ENCODE data around the gene KLHDC8B.
A peak's percentile ranks its signal among the peaks of the same experiment; 100 is the strongest.
"Not testable (repeated sequence)": the region's sequence is repeated elsewhere in the genome, so short reads cannot be mapped to it uniquely, and the experiment has no call there.

The KLHDC8B gene

DNA sequence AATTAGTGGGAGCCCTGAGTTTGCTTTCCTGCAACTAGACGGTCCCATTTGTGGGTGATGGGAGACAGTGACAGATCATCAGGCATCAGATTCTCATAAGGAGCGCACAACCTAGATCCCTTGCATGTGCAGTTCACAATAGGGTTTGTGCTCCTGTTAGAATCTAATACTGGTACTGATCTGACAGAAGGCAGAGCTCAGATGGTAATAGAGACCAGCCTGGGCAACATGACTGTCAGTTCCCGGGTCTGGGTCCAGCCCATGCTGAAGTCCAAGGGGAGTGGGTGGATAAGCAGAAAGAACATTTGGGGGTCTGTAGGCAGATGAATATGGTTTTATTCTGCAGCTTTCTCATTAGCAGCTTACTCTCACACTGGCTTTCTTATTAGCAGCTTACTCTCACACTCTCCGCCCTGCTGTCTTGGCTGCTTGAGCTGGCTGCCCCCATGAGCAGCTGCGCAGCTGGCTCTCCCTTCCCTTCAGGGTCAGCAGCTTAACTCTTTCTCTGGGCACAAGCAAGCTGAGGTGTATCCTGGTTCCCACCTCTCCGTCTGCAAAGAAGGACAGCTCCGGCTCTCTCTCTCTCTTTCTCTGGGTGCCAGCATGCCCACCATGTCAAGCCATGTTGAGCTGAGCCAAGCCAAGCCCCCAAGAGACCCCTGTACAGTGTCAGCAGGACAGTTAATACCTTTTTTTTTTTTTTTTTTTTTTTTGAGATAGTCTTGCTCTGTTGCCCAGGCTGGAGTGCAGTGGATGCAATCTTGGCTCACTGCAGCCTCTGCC, 46.5 kb downstream of the KLHDC8B start:
- TF ChIP-seq CTCF (IDR thresholded peaks at IDR 0.05; ENCODE audit: low read depth, low read length) = no peak
- DNase-seq = peak; percentile 84
- peak overlapping the region; percentile 17; the same call in 1 of the 2 replicates for H3K4me3 ChIP-seq (ENCODE audit: low read depth, low read length)
- no peaks in the 10 kb centered on the region for H3K27me3 ChIP-seq (ENCODE audit: insufficient read depth, low read depth, severe bottlenecking)
- no peaks in the 10 kb centered on the region for H3K36me3 ChIP-seq
- H3K9me3 ChIP-seq (ENCODE audit: severe bottlenecking) = peaks cover 21% of the 10 kb centered on the region
- H3K27ac ChIP-seq = peak overlapping the region; percentile 70

- DNase-seq; H3K4me3 ChIP-seq (ENCODE audit: low read depth, low read length); H3K36me3 ChIP-seq; H3K27me3 ChIP-seq (ENCODE audit: insufficient read depth, low read depth, severe bottlenecking): not testable (repeated sequence)
- peaks cover 20% of the 10 kb centered on the region for H3K9me3 ChIP-seq (ENCODE audit: severe bottlenecking)
- peak overlapping the region; percentile 70 for H3K27ac ChIP-seq
These were observed 47.1 kb downstream of the KLHDC8B start for GRCh38 chr3:49218471-49218989.

DNA sequence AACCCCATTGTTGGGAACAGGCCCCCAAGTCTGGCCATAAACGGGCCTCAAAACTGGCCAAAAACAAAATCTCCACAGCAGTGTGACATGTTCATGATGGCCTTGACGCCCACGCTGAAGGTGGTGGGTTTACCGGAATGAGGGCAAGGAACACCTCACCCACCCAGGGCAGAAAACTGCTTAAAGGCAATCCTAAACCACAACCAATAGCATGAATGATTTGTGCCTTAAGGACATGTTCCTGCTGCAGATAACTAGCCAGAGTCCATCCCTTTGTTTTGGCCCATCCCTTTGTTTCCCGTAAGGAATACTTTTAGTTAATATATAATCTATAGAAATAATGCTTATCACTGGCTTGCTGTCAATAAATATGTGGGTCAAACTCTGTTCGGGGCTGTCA, 47.7 kb downstream of the KLHDC8B start:
- Histone ChIP-seq H3K27me3 (ENCODE audit: insufficient read depth, low read depth, severe bottlenecking) (no peaks in the 10 kb centered on the region), H3K36me3 (no peaks in the 10 kb centered on the region), H3K9me3 (ENCODE audit: severe bottlenecking) (peaks cover 14% of the 10 kb centered on the region), H3K4me3 (ENCODE audit: low read depth, low read length) (no peak overlapping the region), H3K27ac (no peak overlapping the region; the same call in 1 of the 2 replicates)
- no peak for DNase-seq
- TF ChIP-seq CTCF (IDR thresholded peaks at IDR 0.05; ENCODE audit: low read depth, low read length) = no peak

GRCh38 chr3:49220985-49221563, 49.7 kb downstream of the KLHDC8B start:
- not testable (repeated sequence) for DNase-seq; H3K27ac ChIP-seq; H3K36me3 ChIP-seq; H3K4me3 ChIP-seq (ENCODE audit: low read depth, low read length); H3K27me3 ChIP-seq (ENCODE audit: insufficient read depth, low read depth, severe bottlenecking)
- peaks cover 13% of the 10 kb centered on the region for H3K9me3 ChIP-seq (ENCODE audit: severe bottlenecking)

- no peak for TF ChIP-seq CTCF (IDR thresholded peaks at IDR 0.05; ENCODE audit: low read depth, low read length)
- DNase-seq = no peak
- no peak overlapping the region for H3K27ac ChIP-seq
- H3K27me3 ChIP-seq (ENCODE audit: insufficient read depth, low read depth, severe bottlenecking) = no peaks in the 10 kb centered on the region
- H3K36me3 ChIP-seq = no peaks in the 10 kb centered on the region
- peaks cover 13% of the 10 kb centered on the region for H3K9me3 ChIP-seq (ENCODE audit: severe bottlenecking)
- H3K4me3 ChIP-seq (ENCODE audit: low read depth, low read length) = no peak overlapping the region
These were observed 50.6 kb downstream of the KLHDC8B start for GRCh38 chr3:49222002-49222401.

All from WERI-Rb-1 (cell line).